GM21717 (cell line): ENCODE results near the gene GABRG3.

Source experiments
- ATAC-seq: cut with Tn5 transposase; IDR thresholded peaks from one replicate; pipeline ENCODE4 v1.9.1; 2021; ENCODE audit warnings: mild to moderate bottlenecking, moderate library complexity; ENCODE audit not compliant: unreplicated experiment

The GABRG3 gene

GRCh38 chr15:27487846-27488245 is 516.9 kb downstream of the GABRG3 start:
- ATAC-seq = no peak

- ATAC-seq = no peak
Measured at GRCh38 chr15:27490867-27491595, 520.0 kb downstream of the GABRG3 start.

- ATAC-seq = no peak
Measured at GRCh38 chr15:27491666-27492621, 521.0 kb downstream of the GABRG3 start.

- ATAC-seq = no peak
Measured at GRCh38 chr15:27495963-27496459, 525.0 kb downstream of the GABRG3 start.

- ATAC-seq = no peak
Measured at GRCh38 chr15:27498700-27499099, 527.7 kb downstream of the GABRG3 start.

GRCh38 chr15:27499191-27499590 is 528.2 kb downstream of the GABRG3 start:
- ATAC-seq = no peak

- no peak for ATAC-seq
Measured at GRCh38 chr15:27499719-27500118, 528.7 kb downstream of the GABRG3 start.

GRCh38 chr15:27500206-27500605 is 529.2 kb downstream of the GABRG3 start:
- ATAC-seq = no peak

GRCh38 chr15:27506752-27507151 is 535.8 kb downstream of the GABRG3 start:
- no peak for ATAC-seq

- ATAC-seq = no peak
Measured at GRCh38 chr15:27509014-27509413, 538.0 kb downstream of the GABRG3 start.

GRCh38 chr15:27512281-27513001 is 541.5 kb downstream of the GABRG3 start:
- ATAC-seq = no peak

GRCh38 chr15:27514526-27514925 is 543.5 kb downstream of the GABRG3 start:
- ATAC-seq = no peak

GRCh38 chr15:27527490-27528067 is 556.6 kb downstream of the GABRG3 start:
- no peak for ATAC-seq

- ATAC-seq = no peak
Measured at GRCh38 chr15:27529399-27529798, 558.4 kb downstream of the GABRG3 start.

GRCh38 chr15:27530994-27531393 is 560.0 kb downstream of the GABRG3 start:
- ATAC-seq = no peak

GRCh38 chr15:27532358-27532757 is 561.4 kb downstream of the GABRG3 start:
- ATAC-seq = no peak

GRCh38 chr15:27535445-27536129 is 564.6 kb downstream of the GABRG3 start:
- no peak for ATAC-seq

GRCh38 chr15:27538325-27538724 is 567.3 kb downstream of the GABRG3 start:
- ATAC-seq = no peak

- no peak for ATAC-seq
Measured at GRCh38 chr15:27541581-27541980, 570.6 kb downstream of the GABRG3 start.
